SK-N-SH treated with all-trans-retinoic acid at 6 μM for 48 hours (cell line): Measurements from ENCODE around the gene KCNH4.

ENCODE experiments used
- ARNTL ChIP-seq: fragments of 450-650 bp; formaldehyde crosslinking; IDR thresholded peaks from 2 replicates; pipeline ENCODE4 v1.5.0; 2020; ENCODE audit warnings: low read depth, mild to moderate bottlenecking, moderate library complexity, borderline replicate concordance
- CSDC2 ChIP-seq: fragments of 250-450 bp; sonication (Bioruptor Pico); IDR thresholded peaks from 2 replicates; pipeline ENCODE4 v1.5.0; 2020; ENCODE audit warnings: mild to moderate bottlenecking, moderate library complexity
- ESRRG ChIP-seq: fragments of 250-450 bp; sonication (Bioruptor Pico); IDR thresholded peaks from 2 replicates; pipeline ENCODE4 v1.6.1; 2021; ENCODE audit warnings: mild to moderate bottlenecking
- OSR1 ChIP-seq: fragments of 250-450 bp; sonication (Bioruptor Pico); IDR thresholded peaks from 2 replicates; pipeline ENCODE4 v1.8.0; 2022; ENCODE audit warnings: moderate library complexity, mild to moderate bottlenecking, inconsistent platforms
- PPARA ChIP-seq: fragments of 250-450 bp; sonication (Bioruptor Pico); IDR thresholded peaks from 2 replicates; pipeline ENCODE4 v1.5.0; 2020; ENCODE audit warnings: mild to moderate bottlenecking, borderline replicate concordance
- RARB ChIP-seq: fragments of 250-450 bp; sonication (Bioruptor Pico); IDR thresholded peaks from 2 replicates; pipeline ENCODE4 v1.8.0; 2021; ENCODE audit warnings: mild to moderate bottlenecking, moderate library complexity
- TCF4 ChIP-seq: fragments of 250-450 bp; sonication (Bioruptor Pico); IDR thresholded peaks from 2 replicates; pipeline ENCODE4 v1.8.0; 2021; ENCODE audit warnings: mild to moderate bottlenecking, moderate library complexity, borderline replicate concordance
- ZFP3 ChIP-seq: fragments of 250-450 bp; sonication (Bioruptor Pico); IDR thresholded peaks from 2 replicates; pipeline ENCODE4 v1.5.0; 2020; ENCODE audit warnings: mild to moderate bottlenecking, moderate library complexity
- ZFP30 ChIP-seq: fragments of 450-650 bp; formaldehyde crosslinking; IDR thresholded peaks from 2 replicates; pipeline ENCODE4 v1.5.0; 2022; ENCODE audit warnings: mild to moderate bottlenecking, moderate library complexity
- ZNF565 ChIP-seq: fragments of 450-650 bp; formaldehyde crosslinking; conservative IDR thresholded peaks from 2 replicates; pipeline ENCODE4 v1.5.0; 2020; ENCODE audit warnings: low read depth, mild to moderate bottlenecking, moderate library complexity
- TF ChIP-seq, protein P1 (sequence below): fragments of 250-450 bp; sonication (Bioruptor Pico); IDR thresholded peaks from 2 replicates; pipeline ENCODE4 v1.8.0; 2020; ENCODE audit warnings: mild to moderate bottlenecking, moderate library complexity, borderline replicate concordance
- TF ChIP-seq, protein P2 (sequence below): fragments of 250-450 bp; sonication (Bioruptor Pico); IDR thresholded peaks from 2 replicates; pipeline ENCODE4 v1.5.0; 2020; ENCODE audit warnings: mild to moderate bottlenecking, moderate library complexity

DNA sequence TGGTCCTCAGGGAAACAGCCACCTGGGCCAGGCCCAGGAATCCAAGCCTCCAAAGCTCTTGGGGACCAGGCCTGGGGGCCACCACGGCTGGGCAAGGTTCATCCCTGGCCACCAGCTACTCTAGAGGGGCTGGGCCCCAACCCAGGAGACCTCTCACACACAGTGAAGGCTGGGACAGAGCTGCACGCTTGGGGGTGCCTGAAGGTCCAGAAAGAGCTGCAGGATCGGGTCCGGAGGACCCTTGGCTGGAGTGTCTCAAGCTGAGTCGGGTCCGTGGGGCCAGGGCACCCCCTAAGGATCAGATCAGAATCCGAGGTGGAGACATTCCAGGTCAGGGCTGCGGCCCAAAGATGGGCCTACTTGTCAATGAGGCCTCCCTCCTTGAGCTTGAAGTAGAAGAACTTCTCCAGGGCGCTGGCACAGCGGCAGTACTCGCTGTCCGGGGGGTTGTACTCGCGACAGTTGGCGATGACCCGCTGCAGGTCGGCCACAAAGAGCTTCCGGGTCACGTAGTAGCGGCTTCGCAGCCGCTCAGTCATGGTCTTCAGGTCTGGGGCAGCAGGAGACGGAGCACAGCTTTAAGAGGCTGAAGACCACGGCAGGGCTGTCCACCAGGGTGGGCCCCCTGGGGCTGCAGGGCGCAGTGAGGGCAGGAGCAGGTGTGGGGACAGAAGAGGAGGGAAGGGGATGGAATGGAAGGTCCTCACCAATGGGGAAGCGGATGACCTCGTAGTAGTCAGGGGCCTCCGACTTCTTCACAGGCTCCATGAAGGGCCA lies 67.5 kb downstream of the KCNH4 start:
- no peak for TF ChIP-seq ARNTL (CRISPR knock-in tag)
- no peak for TF ChIP-seq CSDC2 (CRISPR knock-in tag)
- TF ChIP-seq, protein P1, sequence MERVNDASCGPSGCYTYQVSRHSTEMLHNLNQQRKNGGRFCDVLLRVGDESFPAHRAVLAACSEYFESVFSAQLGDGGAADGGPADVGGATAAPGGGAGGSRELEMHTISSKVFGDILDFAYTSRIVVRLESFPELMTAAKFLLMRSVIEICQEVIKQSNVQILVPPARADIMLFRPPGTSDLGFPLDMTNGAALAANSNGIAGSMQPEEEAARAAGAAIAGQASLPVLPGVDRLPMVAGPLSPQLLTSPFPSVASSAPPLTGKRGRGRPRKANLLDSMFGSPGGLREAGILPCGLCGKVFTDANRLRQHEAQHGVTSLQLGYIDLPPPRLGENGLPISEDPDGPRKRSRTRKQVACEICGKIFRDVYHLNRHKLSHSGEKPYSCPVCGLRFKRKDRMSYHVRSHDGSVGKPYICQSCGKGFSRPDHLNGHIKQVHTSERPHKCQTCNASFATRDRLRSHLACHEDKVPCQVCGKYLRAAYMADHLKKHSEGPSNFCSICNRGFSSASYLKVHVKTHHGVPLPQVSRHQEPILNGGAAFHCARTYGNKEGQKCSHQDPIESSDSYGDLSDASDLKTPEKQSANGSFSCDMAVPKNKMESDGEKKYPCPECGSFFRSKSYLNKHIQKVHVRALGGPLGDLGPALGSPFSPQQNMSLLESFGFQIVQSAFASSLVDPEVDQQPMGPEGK: no peak
- TF ChIP-seq ZFP30: no peak
- no peak for TF ChIP-seq OSR1 (CRISPR knock-in tag)
- no peak for TF ChIP-seq RARB (CRISPR knock-in tag)
- TF ChIP-seq, protein P2, sequence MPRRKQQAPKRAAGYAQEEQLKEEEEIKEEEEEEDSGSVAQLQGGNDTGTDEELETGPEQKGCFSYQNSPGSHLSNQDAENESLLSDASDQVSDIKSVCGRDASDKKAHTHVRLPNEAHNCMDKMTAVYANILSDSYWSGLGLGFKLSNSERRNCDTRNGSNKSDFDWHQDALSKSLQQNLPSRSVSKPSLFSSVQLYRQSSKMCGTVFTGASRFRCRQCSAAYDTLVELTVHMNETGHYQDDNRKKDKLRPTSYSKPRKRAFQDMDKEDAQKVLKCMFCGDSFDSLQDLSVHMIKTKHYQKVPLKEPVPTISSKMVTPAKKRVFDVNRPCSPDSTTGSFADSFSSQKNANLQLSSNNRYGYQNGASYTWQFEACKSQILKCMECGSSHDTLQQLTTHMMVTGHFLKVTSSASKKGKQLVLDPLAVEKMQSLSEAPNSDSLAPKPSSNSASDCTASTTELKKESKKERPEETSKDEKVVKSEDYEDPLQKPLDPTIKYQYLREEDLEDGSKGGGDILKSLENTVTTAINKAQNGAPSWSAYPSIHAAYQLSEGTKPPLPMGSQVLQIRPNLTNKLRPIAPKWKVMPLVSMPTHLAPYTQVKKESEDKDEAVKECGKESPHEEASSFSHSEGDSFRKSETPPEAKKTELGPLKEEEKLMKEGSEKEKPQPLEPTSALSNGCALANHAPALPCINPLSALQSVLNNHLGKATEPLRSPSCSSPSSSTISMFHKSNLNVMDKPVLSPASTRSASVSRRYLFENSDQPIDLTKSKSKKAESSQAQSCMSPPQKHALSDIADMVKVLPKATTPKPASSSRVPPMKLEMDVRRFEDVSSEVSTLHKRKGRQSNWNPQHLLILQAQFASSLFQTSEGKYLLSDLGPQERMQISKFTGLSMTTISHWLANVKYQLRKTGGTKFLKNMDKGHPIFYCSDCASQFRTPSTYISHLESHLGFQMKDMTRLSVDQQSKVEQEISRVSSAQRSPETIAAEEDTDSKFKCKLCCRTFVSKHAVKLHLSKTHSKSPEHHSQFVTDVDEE (CRISPR knock-in tag): no peak
- TF ChIP-seq ZNF565 (CRISPR knock-in tag): no peak
- no peak for TF ChIP-seq ESRRG (CRISPR knock-in tag)
- TF ChIP-seq TCF4 (CRISPR knock-in tag): no peak
- TF ChIP-seq PPARA (CRISPR knock-in tag): no peak
- no peak for TF ChIP-seq ZFP3 (CRISPR knock-in tag)
